Measurements from ENCODE around the gene F12.

The F12 gene

GRCh38 chr5:177355162-177355867 lies 54.0 kb downstream of the F12 start:
- TF ChIP-seq, protein P1, sequence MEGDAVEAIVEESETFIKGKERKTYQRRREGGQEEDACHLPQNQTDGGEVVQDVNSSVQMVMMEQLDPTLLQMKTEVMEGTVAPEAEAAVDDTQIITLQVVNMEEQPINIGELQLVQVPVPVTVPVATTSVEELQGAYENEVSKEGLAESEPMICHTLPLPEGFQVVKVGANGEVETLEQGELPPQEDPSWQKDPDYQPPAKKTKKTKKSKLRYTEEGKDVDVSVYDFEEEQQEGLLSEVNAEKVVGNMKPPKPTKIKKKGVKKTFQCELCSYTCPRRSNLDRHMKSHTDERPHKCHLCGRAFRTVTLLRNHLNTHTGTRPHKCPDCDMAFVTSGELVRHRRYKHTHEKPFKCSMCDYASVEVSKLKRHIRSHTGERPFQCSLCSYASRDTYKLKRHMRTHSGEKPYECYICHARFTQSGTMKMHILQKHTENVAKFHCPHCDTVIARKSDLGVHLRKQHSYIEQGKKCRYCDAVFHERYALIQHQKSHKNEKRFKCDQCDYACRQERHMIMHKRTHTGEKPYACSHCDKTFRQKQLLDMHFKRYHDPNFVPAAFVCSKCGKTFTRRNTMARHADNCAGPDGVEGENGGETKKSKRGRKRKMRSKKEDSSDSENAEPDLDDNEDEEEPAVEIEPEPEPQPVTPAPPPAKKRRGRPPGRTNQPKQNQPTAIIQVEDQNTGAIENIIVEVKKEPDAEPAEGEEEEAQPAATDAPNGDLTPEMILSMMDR (conservative IDR thresholded peaks at IDR 0.05): no peak
- H3K27ac ChIP-seq: no peak overlapping the region

GRCh38 chr5:177354711-177355110 lies 54.7 kb downstream of the F12 start:
- no peak overlapping the region for H3K27ac ChIP-seq

GRCh38 chr5:177354256-177354655 lies 55.1 kb downstream of the F12 start:
- H3K27ac ChIP-seq: no peak overlapping the region
- TF ChIP-seq, protein P1 (conservative IDR thresholded peaks at IDR 0.05): no peak

More at GRCh38 chr5:177354711-177355110, 54.7 kb downstream of the F12 start:
- TF ChIP-seq, protein P1 (conservative IDR thresholded peaks at IDR 0.05): no peak

DNA sequence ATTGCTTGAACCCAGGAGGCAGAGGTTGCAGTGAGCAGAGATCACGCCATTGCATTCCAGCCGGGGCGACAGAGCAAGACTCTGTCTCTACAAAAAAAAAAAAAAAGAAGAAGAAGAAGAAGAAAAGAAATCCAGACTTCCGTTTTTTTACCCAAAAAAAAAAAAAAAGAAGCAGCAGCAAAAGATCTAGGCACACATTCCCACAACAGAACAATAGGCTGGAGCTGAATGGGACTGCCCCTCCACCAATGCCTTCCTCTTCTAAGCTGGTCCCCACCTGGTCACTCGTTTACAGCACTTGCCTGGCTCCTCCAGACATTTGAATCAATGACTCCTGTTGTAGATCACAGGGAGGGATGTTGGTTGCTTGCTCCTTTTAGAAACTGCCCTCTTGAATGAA lies 56.3 kb downstream of the F12 start:
- TF ChIP-seq, protein P1 (conservative IDR thresholded peaks at IDR 0.05): no peak
- no peak overlapping the region for H3K27ac ChIP-seq
